ENCODE data around the gene ZBTB7C.

ZBTB7C gene

DNA sequence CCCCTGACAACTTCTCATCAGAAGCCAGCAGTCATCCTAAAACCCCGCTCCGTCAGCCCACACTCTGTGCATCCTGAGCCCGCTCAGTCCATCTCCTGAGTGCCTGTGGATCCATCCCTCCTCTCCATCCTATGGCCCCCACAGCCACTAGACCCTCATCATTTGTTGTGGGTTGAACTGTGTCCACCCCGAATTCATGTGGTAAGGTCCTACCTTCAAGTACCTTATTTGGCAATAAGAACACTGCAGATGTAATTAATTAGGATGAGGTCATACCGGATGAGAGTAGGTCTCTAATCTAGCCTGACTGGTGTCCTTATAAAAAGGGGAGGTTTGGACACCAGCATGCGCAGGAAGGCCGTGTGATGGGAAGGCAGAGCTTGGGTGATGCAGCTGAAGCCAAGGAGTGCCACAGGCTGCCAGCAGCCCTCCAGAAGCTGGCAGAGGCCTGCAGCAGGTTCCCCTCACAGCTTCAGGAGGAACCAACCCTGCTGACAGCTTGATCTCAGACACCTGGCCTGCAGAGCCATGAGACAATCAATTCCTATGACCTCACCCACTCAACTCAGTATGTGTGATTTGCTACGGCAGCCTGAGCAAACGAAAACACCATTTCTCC is 192.4 kb downstream of the ZBTB7C start:
- no peak for TF ChIP-seq SIN3A (IDR thresholded peaks at IDR 0.05; ENCODE audit: borderline replicate concordance, insufficient read depth, low read length)
- TF ChIP-seq REST (IDR thresholded peaks at IDR 0.05; ENCODE audit: insufficient read depth in 1 of 2, low read depth in 2 of 2, low read length in 2 of 2): no peak
- TF ChIP-seq POLR2AphosphoS5 (IDR thresholded peaks at IDR 0.05; ENCODE audit: low read depth, low read length): no peak

- no peak for TF ChIP-seq TAF1 (IDR thresholded peaks at IDR 0.05; ENCODE audit: borderline replicate concordance, insufficient read depth, low read length)
- no peak for TF ChIP-seq REST (IDR thresholded peaks at IDR 0.05; ENCODE audit: insufficient read depth in 1 of 2, low read depth in 2 of 2, low read length in 2 of 2)
- no peak for TF ChIP-seq POLR2AphosphoS5 (IDR thresholded peaks at IDR 0.05; ENCODE audit: low read depth, low read length)
- no peak for TF ChIP-seq FOXP2 (optimal IDR thresholded peaks at IDR 0.05; ENCODE audit: borderline replicate concordance, extremely low read depth, extremely low read length, insufficient read depth)
- no peak for TF ChIP-seq SIN3A (IDR thresholded peaks at IDR 0.05; ENCODE audit: borderline replicate concordance, insufficient read depth, low read length)
Measured at GRCh38 chr18:48215876-48216638, 193.1 kb downstream of the ZBTB7C start.

GRCh38 chr18:48213791-48214190 is 195.4 kb downstream of the ZBTB7C start:
- no peak for TF ChIP-seq SIN3A (IDR thresholded peaks at IDR 0.05; ENCODE audit: borderline replicate concordance, insufficient read depth, low read length)
- TF ChIP-seq POLR2AphosphoS5 (IDR thresholded peaks at IDR 0.05; ENCODE audit: low read depth, low read length): no peak
- TF ChIP-seq REST (IDR thresholded peaks at IDR 0.05; ENCODE audit: insufficient read depth in 1 of 2, low read depth in 2 of 2, low read length in 2 of 2): no peak
- TF ChIP-seq TAF1 (IDR thresholded peaks at IDR 0.05; ENCODE audit: borderline replicate concordance, insufficient read depth, low read length): no peak
- no peak for TF ChIP-seq FOXP2 (optimal IDR thresholded peaks at IDR 0.05; ENCODE audit: borderline replicate concordance, extremely low read depth, extremely low read length, insufficient read depth)

DNA sequence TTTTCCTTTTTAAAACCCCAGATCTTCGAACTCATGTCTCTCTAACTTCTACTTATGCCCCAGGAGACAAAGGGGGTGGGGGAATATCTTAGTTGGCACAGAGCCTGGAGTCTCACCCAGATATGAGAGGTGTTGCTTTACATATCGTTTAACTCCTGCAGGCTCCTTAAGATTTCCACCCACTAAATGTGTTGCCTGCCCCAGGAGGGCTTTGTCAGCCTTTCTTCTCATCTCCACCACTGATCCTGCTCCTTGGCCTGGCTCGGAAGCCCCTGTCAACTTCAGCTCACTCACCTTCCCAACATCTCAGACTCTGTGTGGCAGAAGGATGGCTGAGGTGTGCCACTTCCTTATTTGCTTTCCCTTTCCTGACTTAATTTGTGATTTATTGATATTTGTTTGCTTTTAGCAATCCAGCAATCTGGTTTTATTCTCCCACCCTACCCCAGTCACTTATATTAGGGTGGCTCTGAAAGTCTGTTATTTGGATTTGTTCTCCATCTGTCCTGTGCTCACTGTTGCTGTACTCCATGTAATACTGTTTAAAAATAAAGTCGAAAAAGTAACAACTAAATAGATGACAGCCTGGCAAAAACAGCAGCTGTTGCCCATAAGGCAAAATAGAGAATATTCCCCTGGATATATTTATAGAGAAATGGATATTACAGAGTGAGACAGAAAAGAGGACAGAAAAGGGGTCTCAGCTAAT is 200.6 kb downstream of the ZBTB7C start:
- TF ChIP-seq SIN3A (IDR thresholded peaks at IDR 0.05; ENCODE audit: borderline replicate concordance, insufficient read depth, low read length): no peak
- no peak for TF ChIP-seq FOXP2 (optimal IDR thresholded peaks at IDR 0.05; ENCODE audit: borderline replicate concordance, extremely low read depth, extremely low read length, insufficient read depth)
- TF ChIP-seq POLR2AphosphoS5 (IDR thresholded peaks at IDR 0.05; ENCODE audit: low read depth, low read length): no peak
- no peak for TF ChIP-seq REST (IDR thresholded peaks at IDR 0.05; ENCODE audit: insufficient read depth in 1 of 2, low read depth in 2 of 2, low read length in 2 of 2)
